Ishikawa (cell line): Measurements from ENCODE around the gene CHGA.

Experiments used
- CEBPB ChIP-seq: IDR thresholded peaks from 2 replicates; pipeline ENCODE4 v1.6.1; 2012
- CREB1 ChIP-seq: IDR thresholded peaks from 2 replicates; pipeline ENCODE4 v1.6.1; 2012; ENCODE audit warnings: low read depth
- EGR1 ChIP-seq: IDR thresholded peaks from 2 replicates; pipeline ENCODE4 v1.6.1; 2012
- EP300 ChIP-seq: IDR thresholded peaks from 2 replicates; pipeline ENCODE4 v1.6.1; 2012; ENCODE audit warnings: borderline replicate concordance
- FOXM1 ChIP-seq: IDR thresholded peaks from 2 replicates; pipeline ENCODE4 v1.6.1; 2012; ENCODE audit warnings: low read depth, borderline replicate concordance
- NFIC ChIP-seq: IDR thresholded peaks from 2 replicates; pipeline ENCODE4 v1.6.1; 2012
- RAD21 ChIP-seq: IDR thresholded peaks from 2 replicates; pipeline ENCODE4 v1.6.1; 2012; ENCODE audit warnings: low read depth
- TAF1 ChIP-seq: IDR thresholded peaks from 2 replicates; pipeline ENCODE4 v1.6.1; 2012; ENCODE audit warnings: low read depth, mild to moderate bottlenecking
- TCF12 ChIP-seq: IDR thresholded peaks from 2 replicates; pipeline ENCODE4 v1.6.1; 2012; ENCODE audit warnings: low read depth
- TEAD4 ChIP-seq: IDR thresholded peaks from 2 replicates; pipeline ENCODE4 v1.6.1; 2012
- YY1 ChIP-seq: IDR thresholded peaks from 2 replicates; pipeline ENCODE4 v1.6.1; 2012; ENCODE audit warnings: low read depth
- ZBTB7A ChIP-seq: IDR thresholded peaks from 2 replicates; pipeline ENCODE4 v1.6.1; 2012; ENCODE audit warnings: low read depth
- TF ChIP-seq, protein P1 (sequence below): IDR thresholded peaks from 2 replicates; pipeline ENCODE4 v1.6.1; 2012; ENCODE audit warnings: low read depth, mild to moderate bottlenecking
- TF ChIP-seq, protein P2 (sequence below): IDR thresholded peaks from 2 replicates; pipeline ENCODE4 v1.6.1; 2012
- TF ChIP-seq, protein P3 (sequence below): IDR thresholded peaks from 2 replicates; pipeline ENCODE4 v1.6.1; 2012

Gene CHGA, protein sequence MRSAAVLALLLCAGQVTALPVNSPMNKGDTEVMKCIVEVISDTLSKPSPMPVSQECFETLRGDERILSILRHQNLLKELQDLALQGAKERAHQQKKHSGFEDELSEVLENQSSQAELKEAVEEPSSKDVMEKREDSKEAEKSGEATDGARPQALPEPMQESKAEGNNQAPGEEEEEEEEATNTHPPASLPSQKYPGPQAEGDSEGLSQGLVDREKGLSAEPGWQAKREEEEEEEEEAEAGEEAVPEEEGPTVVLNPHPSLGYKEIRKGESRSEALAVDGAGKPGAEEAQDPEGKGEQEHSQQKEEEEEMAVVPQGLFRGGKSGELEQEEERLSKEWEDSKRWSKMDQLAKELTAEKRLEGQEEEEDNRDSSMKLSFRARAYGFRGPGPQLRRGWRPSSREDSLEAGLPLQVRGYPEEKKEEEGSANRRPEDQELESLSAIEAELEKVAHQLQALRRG

DNA sequence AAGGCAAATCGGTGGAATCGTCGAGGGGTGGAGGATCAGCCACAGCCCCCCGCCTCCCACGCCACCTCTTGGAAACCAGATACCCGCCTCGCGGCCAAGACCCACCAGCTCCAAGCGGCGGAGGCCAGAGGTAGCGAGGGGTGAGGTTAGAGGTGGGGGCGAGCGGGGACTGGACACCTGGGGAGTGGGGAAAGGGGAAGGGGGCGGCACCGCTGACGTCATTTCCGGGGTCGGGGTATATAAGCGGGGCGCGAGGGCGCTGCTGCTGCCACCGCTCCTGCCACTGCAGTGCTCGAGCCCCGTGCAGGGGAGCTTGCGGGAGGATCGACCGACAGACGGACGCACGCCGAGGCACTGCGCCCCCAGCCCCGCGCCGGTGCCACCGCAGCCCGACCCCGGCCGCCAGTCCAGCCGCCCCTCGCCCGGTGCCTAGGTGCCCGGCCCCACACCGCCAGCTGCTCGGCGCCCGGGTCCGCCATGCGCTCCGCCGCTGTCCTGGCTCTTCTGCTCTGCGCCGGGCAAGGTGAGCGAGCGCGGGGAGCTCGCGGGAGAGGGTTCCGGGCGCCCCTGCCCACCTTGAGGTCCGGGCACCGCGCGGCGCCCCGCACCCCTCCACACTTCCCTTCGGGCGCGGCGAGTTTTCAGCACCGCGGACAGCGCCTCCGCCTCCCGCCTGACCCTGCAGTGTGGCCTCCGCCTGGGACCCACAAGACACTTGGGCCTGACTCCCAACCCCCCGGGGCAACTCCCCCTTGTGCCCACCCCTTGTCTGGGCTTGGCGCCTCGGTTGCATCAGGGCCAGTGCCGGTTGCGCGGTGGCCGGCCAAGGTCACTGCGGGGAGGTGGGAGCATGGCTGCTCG is at the start of gene CHGA:
Gene CHGA (plus strand): TSS at position 268 of the 861 bp plus-strand sequence. CDS start 210 bp downstream, at position 478.
- TF ChIP-seq EP300 (0 out of 2 replicates have a peak, but pooled peaks have one; percentile 27), FOXM1 (no peak), NFIC (no peak), RAD21 (no peak; the same call in 1 of the 2 replicates), ZBTB7A (peak; percentile 72; the same call in 1 of the 2 replicates), TEAD4 (no peak), CEBPB (no peak), EGR1 (no peak), TAF1 (no peak), CREB1 (no peak), YY1 (no peak), TCF12 (no peak)
- TF ChIP-seq, protein P1, sequence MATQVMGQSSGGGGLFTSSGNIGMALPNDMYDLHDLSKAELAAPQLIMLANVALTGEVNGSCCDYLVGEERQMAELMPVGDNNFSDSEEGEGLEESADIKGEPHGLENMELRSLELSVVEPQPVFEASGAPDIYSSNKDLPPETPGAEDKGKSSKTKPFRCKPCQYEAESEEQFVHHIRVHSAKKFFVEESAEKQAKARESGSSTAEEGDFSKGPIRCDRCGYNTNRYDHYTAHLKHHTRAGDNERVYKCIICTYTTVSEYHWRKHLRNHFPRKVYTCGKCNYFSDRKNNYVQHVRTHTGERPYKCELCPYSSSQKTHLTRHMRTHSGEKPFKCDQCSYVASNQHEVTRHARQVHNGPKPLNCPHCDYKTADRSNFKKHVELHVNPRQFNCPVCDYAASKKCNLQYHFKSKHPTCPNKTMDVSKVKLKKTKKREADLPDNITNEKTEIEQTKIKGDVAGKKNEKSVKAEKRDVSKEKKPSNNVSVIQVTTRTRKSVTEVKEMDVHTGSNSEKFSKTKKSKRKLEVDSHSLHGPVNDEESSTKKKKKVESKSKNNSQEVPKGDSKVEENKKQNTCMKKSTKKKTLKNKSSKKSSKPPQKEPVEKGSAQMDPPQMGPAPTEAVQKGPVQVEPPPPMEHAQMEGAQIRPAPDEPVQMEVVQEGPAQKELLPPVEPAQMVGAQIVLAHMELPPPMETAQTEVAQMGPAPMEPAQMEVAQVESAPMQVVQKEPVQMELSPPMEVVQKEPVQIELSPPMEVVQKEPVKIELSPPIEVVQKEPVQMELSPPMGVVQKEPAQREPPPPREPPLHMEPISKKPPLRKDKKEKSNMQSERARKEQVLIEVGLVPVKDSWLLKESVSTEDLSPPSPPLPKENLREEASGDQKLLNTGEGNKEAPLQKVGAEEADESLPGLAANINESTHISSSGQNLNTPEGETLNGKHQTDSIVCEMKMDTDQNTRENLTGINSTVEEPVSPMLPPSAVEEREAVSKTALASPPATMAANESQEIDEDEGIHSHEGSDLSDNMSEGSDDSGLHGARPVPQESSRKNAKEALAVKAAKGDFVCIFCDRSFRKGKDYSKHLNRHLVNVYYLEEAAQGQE, result peak; percentile 99
- TF ChIP-seq, protein P2, sequence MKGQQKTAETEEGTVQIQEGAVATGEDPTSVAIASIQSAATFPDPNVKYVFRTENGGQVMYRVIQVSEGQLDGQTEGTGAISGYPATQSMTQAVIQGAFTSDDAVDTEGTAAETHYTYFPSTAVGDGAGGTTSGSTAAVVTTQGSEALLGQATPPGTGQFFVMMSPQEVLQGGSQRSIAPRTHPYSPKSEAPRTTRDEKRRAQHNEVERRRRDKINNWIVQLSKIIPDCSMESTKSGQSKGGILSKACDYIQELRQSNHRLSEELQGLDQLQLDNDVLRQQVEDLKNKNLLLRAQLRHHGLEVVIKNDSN, result 0 out of 2 replicates have a peak, but pooled peaks have one; percentile 38
- TF ChIP-seq, protein P3, sequence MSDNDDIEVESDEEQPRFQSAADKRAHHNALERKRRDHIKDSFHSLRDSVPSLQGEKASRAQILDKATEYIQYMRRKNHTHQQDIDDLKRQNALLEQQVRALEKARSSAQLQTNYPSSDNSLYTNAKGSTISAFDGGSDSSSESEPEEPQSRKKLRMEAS, result peak; percentile 63

DNA sequence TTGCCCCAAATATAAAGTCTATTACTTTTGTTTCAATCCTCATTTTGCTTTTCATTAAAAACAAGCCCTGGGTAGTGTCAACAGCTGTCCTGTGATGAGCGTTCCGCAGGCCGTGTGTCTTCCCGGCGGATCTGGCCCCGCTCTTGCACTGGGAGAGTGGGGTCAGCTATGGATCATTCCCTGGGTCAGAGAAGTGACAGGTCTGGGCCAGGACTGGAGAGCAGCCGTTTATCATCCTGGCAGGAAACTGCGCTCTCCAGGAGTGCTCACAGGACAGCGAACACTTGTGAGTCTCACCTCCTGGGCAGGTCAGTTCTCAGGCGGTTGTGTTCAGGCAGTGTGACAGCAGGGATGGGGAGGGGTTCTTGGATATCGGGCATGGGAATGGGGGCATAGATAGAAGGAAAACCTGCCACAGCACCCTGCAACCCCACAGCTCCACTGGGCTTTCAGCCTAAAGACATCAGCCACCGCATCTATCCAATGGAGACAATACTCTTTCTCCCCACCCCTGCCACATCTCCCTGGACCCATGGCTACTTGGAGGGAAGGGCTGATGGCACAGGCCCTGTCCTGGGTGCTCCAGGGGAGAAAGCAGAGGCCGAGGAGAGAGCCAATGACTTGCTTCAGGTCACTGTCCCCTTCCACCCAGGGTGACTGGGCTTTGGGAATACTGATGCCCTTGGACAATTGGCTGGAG is 47.8 kb upstream of the CHGA start:
- TF ChIP-seq, protein P2, result no peak
- TF ChIP-seq YY1 (no peak), RAD21 (no peak), TCF12 (no peak), EGR1 (no peak), TEAD4 (no peak), NFIC (no peak)

DNA sequence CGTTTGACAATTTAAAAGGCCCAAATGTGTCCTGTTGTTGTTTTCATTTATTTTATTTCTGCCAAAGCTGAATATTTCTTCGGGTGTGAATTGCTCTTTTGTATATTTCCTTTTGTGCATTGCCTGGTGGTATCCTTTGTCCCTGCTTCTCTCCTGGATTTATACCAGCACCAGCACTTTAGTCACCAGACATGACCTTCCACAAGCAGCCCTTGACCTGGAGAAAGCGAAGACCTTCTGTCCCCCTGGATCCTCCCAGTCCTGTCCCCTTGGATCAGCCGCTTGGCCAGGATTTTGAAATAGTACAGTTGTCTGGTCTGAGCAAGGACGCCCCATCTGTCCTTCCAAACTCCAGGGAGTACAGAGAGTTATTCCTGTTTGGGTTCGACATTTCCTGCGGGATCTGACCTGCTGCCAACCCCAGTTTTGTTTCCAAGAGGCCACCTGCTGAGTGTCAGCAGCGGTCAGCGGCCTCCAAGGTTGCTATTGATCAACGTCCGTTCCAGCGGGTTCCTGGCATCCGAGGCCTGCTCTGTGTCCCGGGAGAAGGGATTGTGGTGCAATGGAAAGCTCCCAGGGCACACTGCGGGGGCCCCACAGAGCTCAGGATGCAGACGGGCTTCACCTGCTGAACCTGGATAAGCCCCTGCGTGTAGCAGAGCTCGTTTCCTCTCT is 45.1 kb upstream of the CHGA start:
- peak; percentile 68 for TF ChIP-seq NFIC
- TF ChIP-seq CEBPB, result no peak
- TF ChIP-seq FOXM1, result no peak
- no peak for TF ChIP-seq RAD21
- peak; percentile 50; the same call in 1 of the 2 replicates for TF ChIP-seq TCF12
- TF ChIP-seq EGR1, result no peak

DNA sequence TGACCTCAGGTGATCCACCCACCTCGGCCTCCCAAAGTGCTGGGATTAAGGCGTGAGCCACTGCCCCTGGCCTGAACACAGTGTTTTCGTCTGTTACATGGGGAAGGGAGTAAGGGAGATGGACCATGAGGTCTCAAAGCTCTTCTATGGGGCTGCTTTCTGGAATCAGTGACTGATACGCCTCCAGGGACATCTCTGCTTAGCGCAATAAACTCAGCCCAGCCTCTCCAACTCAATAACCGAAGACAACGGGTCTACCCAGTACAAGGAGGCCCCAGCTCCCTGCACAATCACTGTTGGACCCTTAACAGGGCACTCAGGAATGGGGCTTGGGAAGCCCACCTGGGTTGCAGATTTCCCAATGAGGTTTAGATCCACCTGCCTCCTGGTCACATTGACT is 42.6 kb upstream of the CHGA start:
- TF ChIP-seq TCF12, result no peak
- no peak for TF ChIP-seq CREB1
- no peak for TF ChIP-seq TAF1
- no peak for TF ChIP-seq EGR1
- TF ChIP-seq, protein P3, result no peak

DNA sequence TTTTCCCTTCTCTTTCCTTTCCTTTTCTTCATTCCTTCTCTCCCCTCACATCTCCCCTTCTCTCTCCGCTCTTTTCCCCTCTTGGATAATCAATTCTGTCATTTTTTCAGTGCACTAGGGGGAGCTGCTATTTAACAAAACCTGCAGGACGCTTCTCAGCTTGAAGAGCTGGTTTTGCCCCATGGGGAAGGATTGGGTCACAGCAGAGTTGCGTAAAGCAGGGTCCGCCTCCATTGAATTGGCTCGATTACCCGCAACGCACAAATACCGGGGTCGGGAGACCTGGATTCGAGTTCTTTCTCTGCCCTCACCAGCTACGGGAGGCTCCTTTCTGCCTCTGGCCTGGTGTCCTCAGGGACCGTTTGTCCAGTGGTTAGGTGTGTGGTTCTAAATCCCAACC is 42.1 kb upstream of the CHGA start:
- TF ChIP-seq RAD21, result peak; percentile 71
- TF ChIP-seq FOXM1, result no peak
- TF ChIP-seq CEBPB, result peak; percentile 89

DNA sequence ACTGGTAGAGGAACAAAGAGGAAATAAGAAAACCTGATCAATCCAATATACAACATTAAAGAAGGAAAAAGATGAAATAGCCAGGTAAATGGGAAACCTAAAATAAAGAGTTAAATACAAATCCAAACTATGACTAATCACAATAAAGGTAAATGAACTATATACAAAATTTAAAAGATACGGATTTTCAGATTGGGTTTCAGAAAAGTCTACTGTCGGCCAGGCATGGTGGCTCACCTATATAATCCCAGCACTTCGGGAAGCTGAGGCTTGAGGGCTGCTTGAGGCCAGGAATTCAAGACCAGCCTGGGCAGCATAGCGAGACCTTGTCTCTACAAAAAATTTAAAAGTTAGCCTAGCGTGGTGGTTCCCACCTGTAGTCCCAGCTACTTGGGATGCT is 39.9 kb upstream of the CHGA start:
- TF ChIP-seq ZBTB7A (no peak), EGR1 (no peak), CREB1 (no peak), EP300 (no peak), TAF1 (no peak), TEAD4 (no peak), NFIC (no peak), RAD21 (no peak), YY1 (no peak)
- TF ChIP-seq, protein P3, result no peak
